MCF 10A (cell line): ENCODE measurements around the gene VPREB1. TPM values are rescaled to one million over a fixed set of nuclear protein-coding genes. Genes with fewer than 3 reads are reported as not detected.
"Not testable (repeated sequence)": the region's sequence is repeated elsewhere in the genome, so short reads cannot be mapped to it uniquely, and the experiment has no call there.

Source experiments
- BruUV-seq: library from RNA; stranded (reverse); fragments of 400-500 nt; replicated peaks from 2 replicates; lab custom pipeline; 2021; lab: Mats Ljungman, UMichigan
- CTCF ChIA-PET: fragments of 300-600 bp; sonication (Branson Sonifier 250); formaldehyde crosslinking; extraction: SDS; loops from one replicate; lab custom pipeline; 2021; ENCODE audit warnings: antibody characterized with exemption, inconsistent platforms; lab: Yijun Ruan, JAX
- POLR2A ChIA-PET: fragments of 300-600, 350-650 bp; sonication (Branson Sonifier 250); formaldehyde crosslinking; extraction: SDS; loops from one replicate; lab custom pipeline; 2020; ENCODE audit warnings: antibody characterized with exemption, inconsistent platforms; lab: Yijun Ruan, JAX
- DNase-seq: peaks from one replicate; pipeline ENCODE4 v3.0.0-alpha.2; 2018; ENCODE audit not compliant: unreplicated experiment
- H3K27ac Mint-ChIP-seq: one replicate; pipeline ENCODE4 v1.8.0; 2022; ENCODE audit warnings: mild to moderate bottlenecking, low read depth, mixed read lengths; ENCODE audit not compliant: unreplicated experiment
- H3K27me3 Mint-ChIP-seq: one replicate; pipeline ENCODE4 v1.8.0; 2022; ENCODE audit warnings: mixed read lengths; ENCODE audit not compliant: insufficient read depth, unreplicated experiment
- H3K36me3 Mint-ChIP-seq: one replicate; pipeline ENCODE4 v1.8.0; 2022; ENCODE audit warnings: mild to moderate bottlenecking, moderate library complexity, mixed read lengths; ENCODE audit not compliant: insufficient read depth, unreplicated experiment
- H3K4me1 Mint-ChIP-seq: one replicate; pipeline ENCODE4 v1.8.0; 2022; ENCODE audit warnings: mixed read lengths; ENCODE audit not compliant: insufficient read depth, unreplicated experiment
- H3K4me3 Mint-ChIP-seq: one replicate; pipeline ENCODE4 v1.8.0; 2022; ENCODE audit warnings: mild to moderate bottlenecking, moderate library complexity, mixed read lengths; ENCODE audit not compliant: unreplicated experiment
- H3K9me3 Mint-ChIP-seq: one replicate; pipeline ENCODE4 v1.8.0; 2022; ENCODE audit warnings: mixed read lengths; ENCODE audit not compliant: unreplicated experiment
- CTCF ChIP-seq: fragments of 200-600 bp; IDR thresholded peaks from one replicate; pipeline ENCODE4 v1.8.0; 2022; ENCODE audit warnings: antibody characterized with exemption, mild to moderate bottlenecking; ENCODE audit not compliant: unreplicated experiment
- intact Hi-C: fragments of 100-400 bp; cut with micrococcal nuclease; formaldehyde crosslinking; loops from 2 replicates; pipeline ENCODE4 v1.14.1; 2022
- total RNA-seq: library from RNA; stranded (reverse); gene quantifications from 2 replicates; pipeline ENCODE4 v1.2.3, GENCODE V29; 2022

The VPREB1 gene
- total RNA-seq, 1 experiment from 2014 or later: not detected

GRCh38 chr22:22203048-22203971 lies 41.3 kb upstream of the VPREB1 start:
- DNase-seq: no peak
- Mint-ChIP-seq H3K4me1 (peaks cover 6% of the 10 kb centered on the region), H3K4me3 (no peak overlapping the region), H3K27me3 (peaks cover 28% of the 10 kb centered on the region), H3K36me3 (no peaks in the 10 kb centered on the region), H3K27ac (no peak overlapping the region), H3K9me3 (no peaks in the 10 kb centered on the region)
- POLR2A ChIA-PET: no interaction called here
- TF ChIP-seq CTCF: no peak
- no TSS peak for BruUV-seq
- CTCF ChIA-PET: interaction anchor here (0.6 to 3.1 kb wide), 7 partner anchors 7 to 1643 kb away, joined by 3 to 8 read pairs (median 5); no protein-coding TSS in a partner anchor
- intact Hi-C loops: no loop called here

DNA sequence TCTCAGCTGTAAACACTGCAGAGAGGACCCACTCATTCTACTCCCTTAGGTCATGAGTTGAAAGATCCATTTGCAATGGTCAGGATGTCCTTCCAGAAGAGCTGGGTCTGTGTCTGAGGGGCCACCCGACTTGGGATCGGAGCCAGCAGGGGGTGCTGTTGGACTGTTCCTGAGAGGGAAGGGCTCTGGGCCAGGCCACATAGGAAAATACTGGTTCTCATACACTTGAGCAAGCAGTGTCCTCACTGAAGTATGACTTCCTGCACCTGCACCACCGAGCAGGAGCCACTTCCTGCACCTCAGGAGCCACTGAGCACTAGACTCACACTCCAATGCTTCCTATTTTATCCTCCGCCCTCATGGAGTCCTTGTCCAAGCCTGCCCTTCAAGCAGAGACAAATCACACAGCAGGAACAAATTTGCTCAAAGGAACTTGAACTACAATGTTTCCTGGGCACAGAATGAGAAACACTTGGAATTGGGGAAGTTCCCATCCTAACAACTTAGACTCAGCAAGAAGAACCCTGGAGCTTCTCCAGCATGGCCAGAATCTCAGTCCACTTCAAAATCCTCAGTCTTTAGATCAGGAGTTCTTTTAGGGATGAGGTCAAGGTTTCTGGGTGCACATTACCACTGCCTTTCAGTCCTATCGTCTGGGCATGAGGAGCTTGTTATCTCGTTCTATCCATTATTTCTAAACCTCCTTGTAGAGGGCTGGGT lies 36.6 kb upstream of the VPREB1 start:
- peaks cover 18% of the 10 kb centered on the region for H3K4me1 Mint-ChIP-seq
- no peaks in the 10 kb centered on the region for H3K9me3 Mint-ChIP-seq
- no peak overlapping the region for H3K27ac Mint-ChIP-seq
- no peaks in the 10 kb centered on the region for H3K36me3 Mint-ChIP-seq
- TF ChIP-seq CTCF: peak; percentile 76
- POLR2A ChIA-PET: no interaction called here
- DNase-seq: peak; percentile 81
- CTCF ChIA-PET: interaction anchor here (0.5 to 2.1 kb wide), 24 partner anchors 8 to 1642 kb away, joined by 3 to 12 read pairs (median 3); no protein-coding TSS in a partner anchor
- intact Hi-C loops: loop anchor here (1.0 to 2.0 kb wide), 4 partner anchors 27 to 214 kb away; no protein-coding TSS in a partner anchor
- BruUV-seq: no TSS peak
- H3K27me3 Mint-ChIP-seq: no peaks in the 10 kb centered on the region
- no peak overlapping the region for H3K4me3 Mint-ChIP-seq

GRCh38 chr22:22208652-22209051 lies 35.9 kb upstream of the VPREB1 start:
- DNase-seq: no peak
- Mint-ChIP-seq H3K9me3 (no peaks in the 10 kb centered on the region), H3K27me3 (no peaks in the 10 kb centered on the region), H3K36me3 (no peaks in the 10 kb centered on the region), H3K4me3 (no peak overlapping the region), H3K4me1 (peaks cover 18% of the 10 kb centered on the region), H3K27ac (no peak overlapping the region)
- ChIA-PET POLR2A (no interaction called here), CTCF (interaction anchor here (0.6 to 2.0 kb wide), 14 partner anchors 11 to 368 kb away, joined by 3 to 12 read pairs (median 3); no protein-coding TSS in a partner anchor)
- no peak for TF ChIP-seq CTCF
- no TSS peak for BruUV-seq
- intact Hi-C loops: loop anchor here (1.0 to 2.0 kb wide), 4 partner anchors 27 to 214 kb away; no protein-coding TSS in a partner anchor

DNA sequence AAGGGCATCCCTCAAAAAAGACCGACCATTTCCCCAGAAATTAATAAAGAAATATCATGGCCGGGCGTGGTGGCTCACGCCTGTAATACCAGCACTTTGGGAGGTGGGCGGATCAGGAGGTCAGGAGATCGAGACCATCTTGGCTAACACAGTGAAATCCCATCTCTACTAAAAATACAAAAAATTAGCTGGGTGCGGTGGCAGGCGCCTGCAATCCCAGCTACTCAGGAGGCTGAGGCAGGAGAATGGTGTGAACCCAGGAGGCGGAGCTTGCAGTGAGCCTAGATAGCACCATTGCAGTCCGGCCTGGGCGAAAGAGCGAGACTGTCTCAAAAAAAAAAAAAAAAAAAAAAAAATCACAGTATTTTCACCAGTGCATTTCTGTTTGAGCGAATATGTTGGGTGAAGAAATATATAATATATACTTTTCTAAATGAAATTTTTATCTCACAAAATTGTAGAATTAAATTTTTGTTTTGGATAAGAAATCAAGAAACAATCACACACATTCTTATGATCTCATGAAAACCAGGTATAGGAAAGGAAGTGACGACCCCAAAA lies 35.4 kb upstream of the VPREB1 start:
- intact Hi-C loops: loop anchor here (2.0 kb wide), 1 partner anchor 90 kb away; no protein-coding TSS in a partner anchor
- H3K27ac Mint-ChIP-seq, H3K4me3 Mint-ChIP-seq, H3K9me3 Mint-ChIP-seq, H3K27me3 Mint-ChIP-seq, POLR2A ChIA-PET, DNase-seq, H3K36me3 Mint-ChIP-seq, BruUV-seq: not testable (repeated sequence)
- peaks cover 18% of the 10 kb centered on the region for H3K4me1 Mint-ChIP-seq
- CTCF ChIA-PET: interaction anchor here (1.0 to 1.9 kb wide), 5 partner anchors 8 to 368 kb away, joined by 3 to 5 read pairs (median 3); no protein-coding TSS in a partner anchor
